Body of pancreas (tissue), 4 donors: ENCODE measurements around the gene PPP1R1A. TPM values are rescaled to one million over a fixed set of nuclear protein-coding genes. Genes with fewer than 3 reads are reported as not detected.

Experiments used
- ATAC-seq: fragments of 150-250 bp; one replicate; pipeline ENCODE4 v1.9.1; 2016
- DNase-seq, 4 donors: peaks; one replicate each; pipeline ENCODE4 v3.0.0-alpha.2; 2019
- H3K27ac ChIP-seq, 4 donors: fragments of 200-600 bp; sonication (generic); 1 replicate in 3 of 4; 2 replicates in 1 of 4; pipeline versions ENCODE4 v1.5.1 to v1.6.1; 2016 to 2019; ENCODE audit warnings: mild to moderate bottlenecking in 1 of 4, mixed read lengths in 1 of 4, moderate library complexity in 1 of 4
- H3K27me3 ChIP-seq, 2 donors: fragments of 200-600 bp; sonication (generic); one replicate each; pipeline ENCODE4 v1.6.0; 2016; ENCODE audit warnings: mild to moderate bottlenecking in 1 of 2
- H3K36me3 ChIP-seq, 2 donors: fragments of 200-600 bp; sonication (generic); replicated peaks in 1 of 2; 2 replicates each; pipeline ENCODE4 v1.5.1; 2016; ENCODE audit warnings: low read depth in 2 of 2; ENCODE audit not compliant: insufficient read depth in 1 of 2
- H3K4me1 ChIP-seq: fragments of 200-600 bp; sonication (generic); one replicate; pipeline ENCODE4 v1.6.0; 2016
- H3K4me3 ChIP-seq, 2 donors: fragments of 200-600 bp; sonication (generic); 1 replicate in 1 of 2; 2 replicates in 1 of 2; pipeline ENCODE4 v1.5.1; 2016 to 2019
- H3K9me3 ChIP-seq, 3 donors: fragments of 200-600 bp; sonication (generic); 1 replicate in 2 of 3; 2 replicates in 1 of 3; pipeline ENCODE4 v1.5.1; 2016
- CTCF ChIP-seq, 7 experiments: fragments of 450-650 bp in 4 of 7; fragments of 200-600 bp in 3 of 7; sonication (generic) in 3 of 7; IDR thresholded peaks; one replicate each; pipeline ENCODE4 v1.5.1; 2016 to 2019; ENCODE audit warnings: antibody characterized with exemption in 7 of 7
- POLR2A ChIP-seq, 3 donors: fragments of 450-650 bp; IDR thresholded peaks; one replicate each; pipeline ENCODE4 v1.6.1; 2016; ENCODE audit warnings: antibody characterized with exemption in 3 of 3, mild to moderate bottlenecking in 2 of 3
- WGBS, 2 donors: methylation state at CpG; one replicate each; pipeline ENCODE4 v1.1.5; 2017; 5-methylcytosine and 5-hydroxymethylcytosine counted together
- intact Hi-C: fragments of 100-400 bp; cut with DNase I; formaldehyde crosslinking; loops from one replicate; pipeline ENCODE4 v1.15.1; 2023
- total RNA-seq, 2 donors: library from RNA; depleted of rRNA; stranded (reverse); fragments of >200 nt; gene quantifications; one replicate each; pipeline ENCODE4 v1.1.0, GENCODE V29; 2016

PPP1R1A gene
- total RNA-seq, 2 donors from 2014 or later, result 3.6 to 51.4 TPM

GRCh38 chr12:54562750-54563356 lies 25.6 kb downstream of the PPP1R1A start:
- Histone ChIP-seq H3K4me3 (no peak overlapping the region), H3K36me3 (no peaks in the 10 kb centered on the region), H3K4me1 (peaks cover 13% of the 10 kb centered on the region), H3K9me3 (no peaks in the 10 kb centered on the region), H3K27ac (no peak overlapping the region), H3K27me3 (no peaks in the 10 kb centered on the region)
- 13 to 26% methylated on average over 6 of the region's 6 CpGs for WGBS, 2 donors
- no peak for TF ChIP-seq CTCF (IDR thresholded peaks at IDR 0.05)
- DNase-seq (peak in 1 of 4 donors; percentile 31), ATAC-seq (no peak)
- intact Hi-C loops, result no loop called here

GRCh38 chr12:54561164-54561563 lies 27.3 kb downstream of the PPP1R1A start:
- Histone ChIP-seq H3K4me1 (peaks cover 13% of the 10 kb centered on the region), H3K27ac (peak overlapping the region in 2 of 4 donors; percentile 14 to 69), H3K4me3 (no peak overlapping the region), H3K9me3 (no peaks in the 10 kb centered on the region), H3K36me3 (no peaks in the 10 kb centered on the region), H3K27me3 (no peaks in the 10 kb centered on the region)
- ATAC-seq, result no peak
- 35 to 58% methylated on average over 3 of the region's 3 CpGs for WGBS, 2 donors
- DNase-seq, result peak in 3 of 4 donors; percentile 14 to 55 (median 25)
- TF ChIP-seq CTCF (IDR thresholded peaks at IDR 0.05) (no peak), POLR2A (IDR thresholded peaks at IDR 0.05) (no peak)
- intact Hi-C loops, result no loop called here

GRCh38 chr12:54560374-54560858 lies 28.0 kb downstream of the PPP1R1A start:
- Histone ChIP-seq H3K4me3 (no peak overlapping the region), H3K27me3 (no peaks in the 10 kb centered on the region), H3K36me3 (no peaks in the 10 kb centered on the region), H3K27ac (peak overlapping the region in 2 of 4 donors; percentile 14 to 69), H3K9me3 (no peaks in the 10 kb centered on the region), H3K4me1 (peaks cover 13% of the 10 kb centered on the region)
- intact Hi-C loops, result no loop called here
- 5 to 8% methylated on average over 14 of the region's 14 CpGs for WGBS, 2 donors
- TF ChIP-seq POLR2A (IDR thresholded peaks at IDR 0.05), result peak in 2 of 3 donors; percentile 36 to 65
- TF ChIP-seq CTCF (IDR thresholded peaks at IDR 0.05), result no peak
- DNase-seq, result peak; percentile 83 to 96 (median 89)
- peak; percentile 97 for ATAC-seq

- TF ChIP-seq CTCF (IDR thresholded peaks at IDR 0.05) (no peak), POLR2A (IDR thresholded peaks at IDR 0.05) (no peak)
- intact Hi-C loops, result no loop called here
- Histone ChIP-seq H3K9me3 (no peaks in the 10 kb centered on the region), H3K4me1 (peaks cover 13% of the 10 kb centered on the region), H3K27me3 (no peaks in the 10 kb centered on the region), H3K27ac (no peak overlapping the region), H3K36me3 (no peaks in the 10 kb centered on the region), H3K4me3 (no peak overlapping the region)
- whole genome bisulfite sequencing, 2 donors, result 76 to 100% methylated on average over 1 of the region's 1 CpG
- DNase-seq, result no peak
- ATAC-seq, result no peak
These were observed 29.7 kb downstream of the PPP1R1A start for GRCh38 chr12:54558759-54559158.

GRCh38 chr12:54558311-54558710 lies 30.1 kb downstream of the PPP1R1A start:
- ATAC-seq (no peak), DNase-seq (no peak)
- TF ChIP-seq POLR2A (IDR thresholded peaks at IDR 0.05) (no peak), CTCF (IDR thresholded peaks at IDR 0.05) (no peak)
- Histone ChIP-seq H3K9me3 (no peaks in the 10 kb centered on the region), H3K36me3 (no peaks in the 10 kb centered on the region), H3K27ac (no peak overlapping the region), H3K27me3 (no peaks in the 10 kb centered on the region), H3K4me3 (no peak overlapping the region), H3K4me1 (peaks cover 13% of the 10 kb centered on the region)
- 63 to 69% methylated on average over 5 of the region's 5 CpGs for WGBS, 2 donors
- intact Hi-C loops, result no loop called here
